Activated naive CD8-positive, alpha-beta T cell (primary cell): ENCODE measurements around the gene SH3RF1.

Experiments
- H3K27ac Mint-ChIP-seq: one replicate; pipeline ENCODE4 v1.8.0; 2021; ENCODE audit warnings: mixed read lengths
- H3K27me3 Mint-ChIP-seq: one replicate; pipeline ENCODE4 v1.8.0; 2021; ENCODE audit warnings: mixed read lengths
- H3K36me3 Mint-ChIP-seq: one replicate; pipeline ENCODE4 v1.8.0; 2021; ENCODE audit warnings: mixed read lengths
- H3K4me1 Mint-ChIP-seq: one replicate; pipeline ENCODE4 v1.8.0; 2021; ENCODE audit warnings: low read depth, mixed read lengths
- H3K4me3 Mint-ChIP-seq: one replicate; pipeline ENCODE4 v1.8.0; 2021; ENCODE audit warnings: mild to moderate bottlenecking, mixed read lengths
- H3K9me3 Mint-ChIP-seq: one replicate; pipeline ENCODE4 v1.8.0; 2021; ENCODE audit warnings: low read depth, mixed read lengths

SH3RF1 gene

DNA sequence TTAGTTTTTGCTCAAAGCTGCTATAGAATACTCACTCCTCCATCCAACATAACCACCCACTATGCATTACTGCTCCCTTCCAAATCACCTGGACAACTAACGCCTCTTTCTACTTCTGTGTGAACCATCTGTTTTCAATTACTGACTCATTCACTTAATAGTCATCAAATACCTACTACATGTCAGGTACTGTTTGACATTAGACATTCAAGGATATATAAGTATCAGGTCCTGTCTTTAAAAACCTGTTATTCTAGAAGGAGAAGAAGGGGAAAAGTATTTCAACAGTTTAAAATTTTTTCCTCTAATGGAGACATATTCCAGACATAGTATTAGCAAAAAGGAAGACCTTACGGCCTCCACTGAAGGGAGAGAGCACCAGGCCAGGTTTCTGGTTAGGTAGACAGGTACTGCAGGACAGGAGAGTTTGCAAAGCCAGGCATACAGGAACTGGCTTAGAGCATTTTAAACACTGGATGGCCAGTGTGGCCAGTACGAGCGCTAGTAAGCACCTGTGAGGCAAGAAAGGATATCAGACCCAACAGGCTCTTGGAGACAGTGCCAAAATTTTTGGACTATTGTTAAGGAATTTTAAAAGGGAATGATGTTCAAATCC lies 39.0 kb downstream of the SH3RF1 start:
- no peaks in the 10 kb centered on the region for H3K9me3 Mint-ChIP-seq
- H3K4me3 Mint-ChIP-seq = no peak overlapping the region
- no peak overlapping the region for H3K27ac Mint-ChIP-seq
- H3K27me3 Mint-ChIP-seq = peaks cover 3% of the 10 kb centered on the region
- no peaks in the 10 kb centered on the region for H3K4me1 Mint-ChIP-seq
- H3K36me3 Mint-ChIP-seq = no peaks in the 10 kb centered on the region

DNA sequence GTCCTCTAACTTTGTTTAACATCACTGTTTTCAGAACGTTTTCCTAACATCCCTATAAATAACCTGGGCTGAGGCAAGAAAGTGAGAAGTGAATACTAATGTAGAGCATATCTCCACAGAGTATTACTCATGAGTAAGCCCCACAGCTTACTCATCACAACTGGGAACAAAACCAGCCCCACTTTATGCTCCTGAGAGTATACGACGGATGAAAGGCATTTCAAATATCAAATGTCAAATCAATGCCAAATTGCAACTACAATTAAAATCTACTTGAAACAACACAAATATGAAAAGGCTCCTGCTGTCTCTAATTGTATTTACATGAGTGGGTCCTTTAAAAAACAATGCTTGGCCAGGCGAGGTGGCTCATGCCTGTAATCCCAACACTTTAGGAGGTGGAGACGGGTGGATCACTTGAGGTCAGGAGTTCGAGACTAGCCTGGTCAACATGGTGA lies 41.2 kb downstream of the SH3RF1 start:
- no peaks in the 10 kb centered on the region for H3K36me3 Mint-ChIP-seq
- H3K4me3 Mint-ChIP-seq = no peak overlapping the region
- H3K4me1 Mint-ChIP-seq = peaks cover 2% of the 10 kb centered on the region
- no peaks in the 10 kb centered on the region for H3K9me3 Mint-ChIP-seq
- peaks cover 1% of the 10 kb centered on the region for H3K27me3 Mint-ChIP-seq
- H3K27ac Mint-ChIP-seq = no peak overlapping the region

DNA sequence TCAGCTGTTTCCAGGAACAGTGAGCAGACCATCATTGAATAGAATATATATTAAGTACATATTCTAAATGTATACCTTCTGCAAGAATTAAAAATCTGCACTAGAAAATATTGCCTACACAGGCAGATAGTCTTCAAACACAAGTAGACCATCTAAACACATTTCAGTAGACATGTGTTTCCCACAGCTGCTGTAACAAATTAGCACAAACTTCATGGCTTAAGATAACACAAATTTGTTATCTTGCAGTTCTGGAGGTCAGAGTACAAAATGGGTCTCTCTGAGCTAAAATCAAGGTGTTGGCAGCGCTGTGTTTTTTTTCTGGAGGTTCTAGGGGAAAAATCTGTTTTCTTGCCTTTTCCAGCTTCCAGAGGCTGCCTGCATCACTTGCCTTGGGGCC lies 42.7 kb downstream of the SH3RF1 start:
- Mint-ChIP-seq H3K4me1 (peaks cover 2% of the 10 kb centered on the region), H3K27ac (no peak overlapping the region), H3K27me3 (no peaks in the 10 kb centered on the region), H3K4me3 (no peak overlapping the region), H3K36me3 (no peaks in the 10 kb centered on the region), H3K9me3 (no peaks in the 10 kb centered on the region)

DNA sequence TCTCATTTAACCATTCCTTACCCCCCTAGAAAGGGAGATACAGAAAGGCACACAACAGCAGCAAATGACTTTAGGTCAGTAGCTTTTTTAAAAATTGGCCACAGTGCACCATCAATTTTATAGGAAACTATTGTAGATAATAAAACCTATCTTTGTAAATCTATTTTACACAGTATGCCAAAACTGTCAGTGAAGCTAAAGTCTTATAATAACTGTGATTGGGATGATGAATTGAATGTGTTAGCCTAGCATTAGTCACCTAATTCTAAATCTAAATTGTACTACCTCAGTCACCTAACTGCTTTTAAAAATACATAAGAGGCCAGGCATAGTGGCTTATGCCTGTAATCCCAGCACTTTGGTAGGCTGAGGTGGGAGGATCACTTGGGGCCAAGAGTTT lies 44.2 kb downstream of the SH3RF1 start:
- H3K27ac Mint-ChIP-seq = no peak overlapping the region
- H3K27me3 Mint-ChIP-seq = no peaks in the 10 kb centered on the region
- peaks cover 2% of the 10 kb centered on the region for H3K4me1 Mint-ChIP-seq
- no peak overlapping the region for H3K4me3 Mint-ChIP-seq
- no peaks in the 10 kb centered on the region for H3K9me3 Mint-ChIP-seq
- no peaks in the 10 kb centered on the region for H3K36me3 Mint-ChIP-seq

DNA sequence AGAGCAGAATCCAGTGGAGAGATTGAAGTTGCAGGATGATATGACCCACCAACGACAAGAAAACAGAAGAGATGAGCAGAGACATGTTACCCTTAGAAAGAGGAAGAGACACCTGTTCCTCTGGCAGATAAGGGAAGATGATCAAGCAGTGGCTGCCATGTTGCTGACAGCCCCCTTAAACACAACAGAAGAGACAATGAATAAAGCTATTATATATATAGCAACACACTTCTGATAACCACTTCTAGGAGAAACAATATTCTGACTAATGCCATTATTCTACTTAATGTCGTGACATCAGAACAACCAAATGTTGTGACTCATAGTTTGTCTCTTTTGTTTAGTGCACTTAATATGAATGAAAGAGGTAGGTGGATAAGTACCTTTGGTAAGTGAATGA lies 44.9 kb downstream of the SH3RF1 start:
- no peak overlapping the region for H3K27ac Mint-ChIP-seq
- no peaks in the 10 kb centered on the region for H3K36me3 Mint-ChIP-seq
- H3K4me3 Mint-ChIP-seq = no peak overlapping the region
- peaks cover 2% of the 10 kb centered on the region for H3K4me1 Mint-ChIP-seq
- no peaks in the 10 kb centered on the region for H3K27me3 Mint-ChIP-seq
- H3K9me3 Mint-ChIP-seq = no peaks in the 10 kb centered on the region

DNA sequence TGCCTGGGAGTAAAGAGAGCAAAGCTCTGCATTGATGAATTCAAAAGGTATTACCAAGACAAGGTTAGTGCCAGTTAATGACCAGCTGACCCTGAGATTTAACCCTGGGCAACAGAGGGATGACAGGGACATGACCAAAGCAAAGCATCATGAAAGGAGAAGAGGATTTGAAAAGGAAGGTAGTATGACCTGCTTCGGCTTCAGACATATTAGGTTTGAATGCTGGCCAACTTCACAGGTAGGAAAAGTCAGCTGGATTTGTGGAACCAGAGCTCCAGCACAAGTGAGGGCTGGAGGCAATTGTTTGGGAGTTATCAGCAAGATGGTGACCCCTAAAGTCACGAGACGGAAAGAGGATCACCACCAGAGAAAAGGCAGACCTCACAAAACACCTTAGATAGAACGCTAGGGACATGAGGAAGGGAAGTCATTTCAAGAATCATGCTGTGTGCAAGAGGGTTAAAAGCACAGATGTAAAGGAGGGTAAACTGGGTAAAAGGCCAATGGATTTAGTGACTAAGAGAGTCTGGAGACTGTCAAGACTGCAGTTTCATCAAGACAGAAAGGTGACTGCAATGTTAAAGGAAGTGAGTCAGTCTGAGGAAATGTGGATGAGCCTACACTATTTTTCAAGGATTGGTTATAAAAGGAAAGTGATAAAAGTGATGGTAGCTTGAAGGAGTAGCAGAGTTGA lies 45.6 kb downstream of the SH3RF1 start:
- Mint-ChIP-seq H3K27ac (no peak overlapping the region), H3K9me3 (no peaks in the 10 kb centered on the region), H3K36me3 (no peaks in the 10 kb centered on the region), H3K4me1 (peaks cover 2% of the 10 kb centered on the region), H3K27me3 (no peaks in the 10 kb centered on the region), H3K4me3 (no peak overlapping the region)

DNA sequence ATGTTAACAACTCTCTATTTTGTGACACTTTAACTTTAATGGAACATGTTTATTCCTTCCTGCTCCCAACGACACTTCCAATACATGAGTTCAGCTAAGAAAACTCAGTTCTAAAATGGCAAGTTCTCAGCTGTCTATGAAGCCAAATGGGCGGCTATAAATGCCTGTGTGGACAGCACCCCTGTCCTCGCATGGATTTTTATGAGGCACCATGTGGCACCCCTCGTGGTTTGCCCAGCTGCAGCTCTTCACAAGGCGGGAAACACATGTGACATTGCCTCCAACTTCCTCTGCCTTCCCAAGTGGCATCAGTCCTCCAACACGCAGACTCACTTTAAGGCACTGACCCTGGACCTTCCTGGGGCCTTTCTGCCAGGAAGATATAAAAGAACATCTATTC lies 48.0 kb downstream of the SH3RF1 start:
- Mint-ChIP-seq H3K9me3 (no peaks in the 10 kb centered on the region), H3K4me1 (peaks cover 2% of the 10 kb centered on the region), H3K36me3 (no peaks in the 10 kb centered on the region), H3K27ac (no peak overlapping the region), H3K4me3 (no peak overlapping the region), H3K27me3 (no peaks in the 10 kb centered on the region)

DNA sequence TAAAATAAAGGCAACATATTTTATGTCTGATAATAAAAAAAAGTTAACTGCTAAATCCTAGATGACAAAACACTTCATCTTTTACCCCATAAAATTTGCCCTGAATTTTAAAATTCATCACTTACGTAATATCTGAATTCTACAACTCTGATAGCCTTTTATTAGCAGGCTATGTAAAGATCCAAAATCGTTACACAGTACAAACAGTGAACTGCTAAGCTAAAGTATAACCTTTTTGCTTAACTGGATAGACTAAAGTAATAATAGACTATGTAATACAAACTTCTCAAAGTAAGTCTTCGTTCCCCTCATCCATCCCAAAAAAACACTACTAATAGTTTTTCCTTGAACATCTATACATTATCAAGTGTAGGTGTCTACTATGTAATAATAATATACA lies 49.1 kb downstream of the SH3RF1 start:
- Mint-ChIP-seq H3K9me3 (no peaks in the 10 kb centered on the region), H3K27me3 (peaks cover 1% of the 10 kb centered on the region), H3K36me3 (no peaks in the 10 kb centered on the region), H3K4me1 (peaks cover 2% of the 10 kb centered on the region), H3K4me3 (no peak overlapping the region), H3K27ac (no peak overlapping the region)

DNA sequence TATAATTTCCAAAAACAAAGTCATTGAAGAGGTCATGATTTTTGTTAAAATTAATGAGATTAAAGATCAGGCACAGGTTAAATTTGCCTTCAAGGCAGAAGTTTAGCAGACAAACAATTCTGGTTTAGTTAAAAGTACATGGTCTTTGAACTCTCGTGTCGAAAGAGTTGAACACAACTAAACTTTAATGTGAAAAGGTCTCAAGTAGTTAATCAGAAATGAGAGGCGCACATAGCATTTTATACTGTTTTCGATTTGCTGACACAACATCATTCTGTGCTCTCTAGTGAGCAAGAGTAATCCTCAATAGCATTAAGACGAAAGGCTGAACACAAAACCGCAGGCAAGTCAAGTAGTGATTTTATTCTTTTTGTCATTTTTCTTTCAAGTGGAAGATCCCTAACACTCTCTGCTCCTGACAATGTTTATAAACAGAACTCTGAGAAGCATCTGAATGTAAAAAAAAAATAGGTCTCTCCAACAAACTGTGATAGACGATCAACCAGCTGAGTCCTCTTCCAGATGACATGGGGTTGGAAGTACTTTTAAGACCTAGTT lies 49.8 kb downstream of the SH3RF1 start:
- H3K27me3 Mint-ChIP-seq = peaks cover 1% of the 10 kb centered on the region
- H3K4me3 Mint-ChIP-seq = no peak overlapping the region
- no peaks in the 10 kb centered on the region for H3K36me3 Mint-ChIP-seq
- H3K9me3 Mint-ChIP-seq = no peaks in the 10 kb centered on the region
- no peak overlapping the region for H3K27ac Mint-ChIP-seq
- H3K4me1 Mint-ChIP-seq = no peaks in the 10 kb centered on the region

DNA sequence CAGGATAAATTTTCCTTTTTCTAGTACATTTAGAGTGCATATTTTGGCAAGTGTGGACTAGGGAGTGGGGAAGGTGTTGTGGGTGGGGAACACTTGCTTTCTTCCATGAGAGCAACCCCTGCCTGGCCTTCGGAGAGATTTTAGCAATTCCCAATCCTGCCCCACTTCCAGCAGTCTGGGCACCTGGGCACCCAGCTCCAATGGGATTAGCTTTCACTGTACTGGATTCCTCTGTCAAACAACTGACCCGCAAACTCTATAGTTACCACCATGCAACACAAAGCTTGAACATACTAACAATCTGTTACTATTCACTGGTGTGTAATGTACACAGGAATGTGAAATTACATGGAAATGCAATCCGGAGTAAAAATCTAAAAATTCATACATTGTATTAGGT lies 50.3 kb downstream of the SH3RF1 start:
- no peaks in the 10 kb centered on the region for H3K9me3 Mint-ChIP-seq
- no peak overlapping the region for H3K27ac Mint-ChIP-seq
- H3K27me3 Mint-ChIP-seq = peaks cover 1% of the 10 kb centered on the region
- no peaks in the 10 kb centered on the region for H3K4me1 Mint-ChIP-seq
- H3K36me3 Mint-ChIP-seq = no peaks in the 10 kb centered on the region
- H3K4me3 Mint-ChIP-seq = no peak overlapping the region

DNA sequence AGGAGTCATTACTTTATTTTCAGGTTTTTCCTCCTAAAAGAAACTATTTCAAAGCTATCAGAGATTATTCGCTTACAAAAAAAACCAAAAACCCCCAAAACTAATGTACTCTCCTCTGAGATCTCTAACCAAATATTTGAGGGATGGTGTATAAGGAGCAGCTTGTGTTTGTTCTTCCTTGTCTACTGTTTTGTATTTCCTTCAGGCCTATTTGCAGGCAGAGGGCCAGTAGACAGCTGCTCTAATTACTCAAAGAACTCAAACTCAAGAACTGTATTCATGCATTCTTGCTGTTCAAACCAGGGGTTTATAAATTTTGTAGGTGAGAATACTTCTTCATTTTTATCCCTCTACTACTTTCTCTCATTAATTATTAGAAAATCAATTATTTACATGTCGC lies 51.3 kb downstream of the SH3RF1 start:
- no peak overlapping the region for H3K4me3 Mint-ChIP-seq
- H3K27ac Mint-ChIP-seq = no peak overlapping the region
- H3K9me3 Mint-ChIP-seq = no peaks in the 10 kb centered on the region
- H3K36me3 Mint-ChIP-seq = no peaks in the 10 kb centered on the region
- H3K4me1 Mint-ChIP-seq = no peaks in the 10 kb centered on the region
- peaks cover 1% of the 10 kb centered on the region for H3K27me3 Mint-ChIP-seq

DNA sequence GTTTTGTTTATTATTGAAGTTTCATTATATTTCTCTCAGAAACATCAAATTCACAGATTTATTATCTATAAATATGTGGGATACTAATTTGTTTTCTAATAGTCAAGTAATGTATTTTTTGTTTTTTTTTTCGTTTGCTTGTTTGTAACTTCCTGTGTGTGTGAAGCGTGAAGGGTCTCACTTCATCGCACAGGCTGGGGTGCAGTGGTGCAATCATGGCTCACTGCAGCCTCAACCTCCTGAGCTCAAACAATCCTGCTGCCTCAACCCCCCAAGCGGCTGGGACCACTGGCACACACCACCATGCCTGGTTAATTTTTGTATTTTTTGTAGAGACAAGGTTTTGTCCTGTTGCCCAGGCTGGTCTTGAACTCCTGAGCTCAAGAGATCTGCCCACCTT lies 55.1 kb downstream of the SH3RF1 start:
- Mint-ChIP-seq H3K36me3 (no peaks in the 10 kb centered on the region), H3K27me3 (peaks cover 4% of the 10 kb centered on the region), H3K9me3 (no peaks in the 10 kb centered on the region), H3K27ac (no peak overlapping the region), H3K4me1 (no peaks in the 10 kb centered on the region), H3K4me3 (no peak overlapping the region)

DNA sequence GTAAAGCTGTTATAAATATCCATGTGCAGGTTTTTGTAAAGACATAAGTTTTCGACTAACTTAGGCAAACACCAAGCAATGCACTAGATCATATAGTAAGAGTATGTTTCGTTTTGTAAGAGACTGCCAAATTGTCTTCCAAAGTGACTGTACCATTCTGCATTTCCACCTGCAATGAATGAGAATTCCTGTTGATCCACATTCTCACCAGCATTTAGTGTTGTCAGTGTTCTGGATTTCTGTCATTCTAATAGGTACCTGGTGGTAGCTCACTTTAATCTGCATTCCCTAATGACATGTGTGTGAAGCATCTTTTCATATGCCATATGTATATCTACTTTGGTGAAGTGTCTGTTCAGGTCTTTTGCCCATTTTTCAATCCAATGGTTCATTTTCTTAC lies 57.8 kb downstream of the SH3RF1 start:
- no peaks in the 10 kb centered on the region for H3K36me3 Mint-ChIP-seq
- H3K4me3 Mint-ChIP-seq = no peak overlapping the region
- no peaks in the 10 kb centered on the region for H3K9me3 Mint-ChIP-seq
- H3K27me3 Mint-ChIP-seq = peaks cover 6% of the 10 kb centered on the region
- no peak overlapping the region for H3K27ac Mint-ChIP-seq
- no peaks in the 10 kb centered on the region for H3K4me1 Mint-ChIP-seq

DNA sequence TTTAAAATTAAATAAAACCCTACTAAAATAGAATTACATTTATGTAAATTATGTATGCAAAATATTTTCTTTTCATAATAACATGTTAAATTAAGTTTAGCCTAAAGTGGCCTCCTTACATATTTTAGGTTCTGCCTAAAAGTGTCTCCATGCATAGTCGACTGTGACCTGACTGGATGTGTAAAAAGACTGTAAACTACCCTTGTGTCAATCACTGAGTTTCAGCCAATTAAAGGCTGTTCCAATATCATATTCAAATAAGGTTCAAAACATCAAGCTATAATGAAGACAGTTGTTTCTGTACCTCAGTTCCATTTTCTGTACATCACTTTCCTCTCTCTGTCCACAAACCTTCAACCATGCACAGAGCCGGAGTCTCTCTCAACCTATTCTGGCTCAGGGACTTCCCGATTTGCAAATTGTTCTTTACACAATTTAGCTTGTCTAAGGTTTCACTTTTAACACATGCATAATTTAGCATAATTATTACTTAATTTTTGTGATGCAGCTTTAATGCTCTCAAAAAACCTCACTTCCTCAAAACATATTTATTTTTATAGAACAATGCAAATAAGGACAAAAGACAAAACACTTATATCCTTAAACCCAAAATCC lies 60.1 kb downstream of the SH3RF1 start:
- Mint-ChIP-seq H3K27me3 (peaks cover 4% of the 10 kb centered on the region), H3K36me3 (no peaks in the 10 kb centered on the region), H3K9me3 (no peaks in the 10 kb centered on the region), H3K27ac (no peak overlapping the region), H3K4me3 (no peak overlapping the region), H3K4me1 (no peaks in the 10 kb centered on the region)

DNA sequence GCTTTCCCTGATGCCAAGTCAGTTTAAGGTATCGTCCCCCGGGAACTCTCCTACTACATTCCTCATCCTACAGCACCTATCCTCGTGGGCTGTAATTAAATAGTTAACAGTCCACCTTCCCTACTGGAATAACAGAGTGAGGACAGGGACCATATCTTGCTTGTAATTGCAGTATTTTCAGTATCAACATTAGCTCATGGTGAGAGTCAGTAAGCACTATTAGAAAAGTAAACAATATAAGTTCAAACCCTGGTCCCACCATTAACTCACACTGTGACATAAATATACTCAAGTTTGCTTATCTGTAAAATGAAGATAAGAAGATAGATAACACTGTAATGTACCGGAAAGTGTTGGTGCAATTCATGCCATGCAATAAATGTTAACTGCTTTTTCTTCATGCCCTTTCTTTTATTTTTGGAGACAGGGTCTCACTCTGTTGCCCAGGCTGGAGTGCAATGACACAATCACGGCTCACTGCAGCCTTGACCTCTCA lies 61.3 kb downstream of the SH3RF1 start:
- H3K4me1 Mint-ChIP-seq = no peaks in the 10 kb centered on the region
- peaks cover 4% of the 10 kb centered on the region for H3K27me3 Mint-ChIP-seq
- no peak overlapping the region for H3K27ac Mint-ChIP-seq
- H3K9me3 Mint-ChIP-seq = no peaks in the 10 kb centered on the region
- no peaks in the 10 kb centered on the region for H3K36me3 Mint-ChIP-seq
- H3K4me3 Mint-ChIP-seq = no peak overlapping the region
